NT2/D1 (cell line): ENCODE results near the gene PRPH2.

Experiments
- DNase-seq: peaks from one replicate; pipeline ENCODE4 v3.0.0-alpha.2; 2011; ENCODE audit warnings: low read depth, low spot score
- H3K27me3 ChIP-seq: 2 replicates; pipeline ENCODE4 v1.6.0; 2011; ENCODE audit warnings: mild to moderate bottlenecking; ENCODE audit not compliant: insufficient read length, insufficient read depth
- H3K36me3 ChIP-seq: 2 replicates; pipeline ENCODE4 v1.6.1; 2011; ENCODE audit warnings: mild to moderate bottlenecking, low read length, mixed read lengths; ENCODE audit not compliant: insufficient read depth, insufficient read length
- H3K4me1 ChIP-seq: 2 replicates; pipeline ENCODE4 v1.5.1; 2011; ENCODE audit not compliant: insufficient read depth, insufficient read length
- H3K4me3 ChIP-seq: 2 replicates; pipeline ENCODE4 v1.5.1; 2011; ENCODE audit warnings: low read depth; ENCODE audit not compliant: insufficient read length
- H3K9ac ChIP-seq: 2 replicates; pipeline ENCODE4 v1.6.0; 2011; ENCODE audit warnings: low read depth; ENCODE audit not compliant: insufficient read length
- H3K9me3 ChIP-seq: 2 replicates; pipeline ENCODE4 v1.5.1; 2011; ENCODE audit warnings: mild to moderate bottlenecking, low read length; ENCODE audit not compliant: insufficient read depth
- SUZ12 ChIP-seq: IDR thresholded peaks from 2 replicates; pipeline ENCODE4 v1.6.1; 2011; ENCODE audit not compliant: insufficient read length, insufficient read depth; ENCODE audit errors: extremely low read depth
- YY1 ChIP-seq: IDR thresholded peaks from 2 replicates; pipeline ENCODE4 v1.6.1; 2011; ENCODE audit not compliant: insufficient read length, insufficient read depth
- ZNF274 ChIP-seq: IDR thresholded peaks from 2 replicates; pipeline ENCODE4 v1.6.1; 2011; ENCODE audit warnings: mild to moderate bottlenecking, low read depth, low read length

PRPH2 gene, protein sequence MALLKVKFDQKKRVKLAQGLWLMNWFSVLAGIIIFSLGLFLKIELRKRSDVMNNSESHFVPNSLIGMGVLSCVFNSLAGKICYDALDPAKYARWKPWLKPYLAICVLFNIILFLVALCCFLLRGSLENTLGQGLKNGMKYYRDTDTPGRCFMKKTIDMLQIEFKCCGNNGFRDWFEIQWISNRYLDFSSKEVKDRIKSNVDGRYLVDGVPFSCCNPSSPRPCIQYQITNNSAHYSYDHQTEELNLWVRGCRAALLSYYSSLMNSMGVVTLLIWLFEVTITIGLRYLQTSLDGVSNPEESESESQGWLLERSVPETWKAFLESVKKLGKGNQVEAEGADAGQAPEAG

DNA sequence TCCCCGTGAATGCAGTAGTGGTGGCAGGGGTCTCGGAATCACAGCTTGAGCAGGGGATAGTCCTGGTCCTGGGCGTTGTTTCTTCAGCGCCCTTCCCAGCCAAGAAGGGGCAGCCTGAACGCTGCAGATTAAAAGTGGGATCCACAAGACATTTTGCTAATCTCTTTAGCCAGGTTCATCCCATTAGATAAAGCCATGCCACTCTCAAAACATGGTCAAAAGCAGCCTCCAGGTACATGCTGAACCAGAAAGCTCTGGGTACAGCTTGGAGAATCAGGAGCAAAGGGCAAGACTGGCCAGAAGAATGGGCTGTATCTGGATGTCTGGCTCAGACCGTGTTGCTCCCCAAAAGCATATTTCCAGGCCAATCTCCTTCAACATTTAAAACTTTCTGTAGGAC, at the start of gene PRPH2:
Gene PRPH2 (minus strand): TSS at position 101 of the 400 bp plus-strand sequence. CDS start 263 bp downstream, outside the sequence.
- TF ChIP-seq ZNF274 (no peak), SUZ12 (no peak), YY1 (no peak)

DNA sequence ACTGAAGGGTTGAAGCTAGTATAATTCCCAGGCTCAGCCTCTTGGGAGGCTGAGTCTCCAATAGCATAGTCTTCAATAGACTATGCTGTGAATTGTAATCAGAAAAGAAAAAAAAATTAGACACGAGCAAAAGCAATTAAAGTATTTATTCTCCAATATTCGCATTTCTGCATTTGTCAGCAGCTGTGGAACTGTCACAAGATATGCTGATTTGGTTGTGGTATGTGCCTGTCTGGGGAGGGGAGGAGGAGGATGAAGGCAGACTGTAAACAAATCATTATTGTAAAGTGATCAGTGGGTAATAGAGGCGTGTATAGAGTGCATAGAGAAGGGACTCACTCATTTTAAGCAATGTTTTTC, 49.3 kb upstream of the PRPH2 start:
- no peaks in the 10 kb centered on the region for H3K27me3 ChIP-seq
- H3K36me3 ChIP-seq, result no peaks in the 10 kb centered on the region
- no peak for DNase-seq
- peaks cover 5% of the 10 kb centered on the region for H3K4me1 ChIP-seq
- H3K4me3 ChIP-seq, result no peak overlapping the region
- no peaks in the 10 kb centered on the region for H3K9me3 ChIP-seq
- H3K9ac ChIP-seq, result no peak overlapping the region
- TF ChIP-seq ZNF274 (no peak), YY1 (no peak), SUZ12 (no peak)

More for the DNA sequence above, at the start of gene PRPH2:
- Histone ChIP-seq H3K4me3 (no peak within 1 kb of the TSS), H3K9me3 (no peaks in the 10 kb centered on the region), H3K27me3 (no peaks in the 10 kb centered on the region), H3K4me1 (no peaks in the 10 kb centered on the region), H3K9ac (no peak within 1 kb of the TSS), H3K36me3 (no peaks in the 10 kb centered on the region)
- no peak for DNase-seq

DNA sequence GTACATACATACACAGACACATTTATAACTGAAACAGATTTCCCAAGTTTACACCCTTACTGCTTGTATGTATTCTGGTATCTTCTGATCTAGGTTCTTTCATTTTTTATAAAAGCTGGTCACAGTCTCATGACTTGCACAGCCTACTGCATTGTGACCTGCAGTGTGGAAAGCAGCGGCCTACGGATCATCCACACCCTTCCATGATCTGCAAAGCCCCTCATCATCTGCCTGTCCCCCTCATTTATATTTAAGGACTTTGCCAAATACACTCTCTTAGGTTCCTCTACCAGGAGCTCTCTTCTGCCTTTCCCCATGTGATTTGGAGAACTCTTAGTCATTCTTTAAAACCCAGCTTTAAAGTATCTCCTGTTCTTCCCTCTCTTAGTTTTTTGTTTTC, 47.4 kb upstream of the PRPH2 start:
- no peak overlapping the region for H3K4me3 ChIP-seq
- no peaks in the 10 kb centered on the region for H3K9me3 ChIP-seq
- no peaks in the 10 kb centered on the region for H3K27me3 ChIP-seq
- no peaks in the 10 kb centered on the region for H3K36me3 ChIP-seq
- H3K9ac ChIP-seq, result no peak overlapping the region
- DNase-seq, result no peak
- TF ChIP-seq ZNF274, result no peak
- H3K4me1 ChIP-seq, result peaks cover 7% of the 10 kb centered on the region

DNA sequence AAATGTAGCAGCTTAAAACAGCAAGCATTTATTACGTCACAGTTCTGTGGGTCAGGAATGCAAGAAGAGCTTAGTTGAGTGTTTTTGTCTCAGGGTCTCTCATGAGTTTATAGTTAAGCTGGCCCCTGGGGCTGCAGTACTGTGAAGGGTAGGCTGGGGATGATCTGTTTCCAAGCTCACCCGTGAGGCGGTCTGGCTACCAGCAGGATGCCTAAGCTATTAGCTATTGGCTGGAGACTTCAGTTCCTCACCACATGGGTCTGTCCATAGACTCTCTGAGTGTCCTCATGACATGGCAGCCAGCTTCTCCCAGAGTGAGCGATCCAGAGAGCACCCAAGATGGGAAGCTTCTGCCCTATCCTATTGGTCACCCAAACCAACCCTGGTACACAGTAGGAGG, 46.7 kb upstream of the PRPH2 start:
- peaks cover 7% of the 10 kb centered on the region for H3K4me1 ChIP-seq
- no peak overlapping the region for H3K9ac ChIP-seq
- TF ChIP-seq YY1, result no peak
- no peak for TF ChIP-seq SUZ12
- TF ChIP-seq ZNF274, result no peak
- H3K4me3 ChIP-seq, result no peak overlapping the region
- no peaks in the 10 kb centered on the region for H3K36me3 ChIP-seq
- no peaks in the 10 kb centered on the region for H3K9me3 ChIP-seq
- no peaks in the 10 kb centered on the region for H3K27me3 ChIP-seq
- DNase-seq, result no peak

DNA sequence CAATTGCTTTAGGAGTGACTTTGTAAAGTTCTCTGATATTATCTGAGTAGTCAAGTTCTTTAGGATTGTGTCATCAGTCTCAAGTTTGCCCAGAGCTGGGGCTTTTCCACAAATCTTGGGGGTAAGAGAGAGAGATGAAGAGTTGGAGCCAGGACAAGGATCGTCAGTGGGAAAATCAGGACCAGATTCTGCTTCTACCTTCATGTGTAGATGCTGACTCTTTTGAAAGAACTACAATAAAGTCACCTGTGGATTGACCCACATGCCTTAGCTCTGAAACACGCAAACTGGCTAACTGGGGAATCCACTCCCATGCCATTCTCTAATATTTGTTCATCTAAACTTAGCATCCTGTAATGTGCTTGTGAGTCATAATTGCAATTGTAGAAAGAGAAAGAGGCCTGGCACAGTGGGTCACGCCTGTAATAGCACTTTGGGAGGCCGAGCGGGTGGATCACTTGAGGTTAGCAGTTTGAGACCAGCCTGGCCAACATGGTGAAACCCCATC, 43.8 kb upstream of the PRPH2 start:
- Histone ChIP-seq H3K9ac (no peak overlapping the region), H3K36me3 (no peaks in the 10 kb centered on the region), H3K4me1 (peaks cover 2% of the 10 kb centered on the region), H3K9me3 (no peaks in the 10 kb centered on the region), H3K27me3 (no peaks in the 10 kb centered on the region), H3K4me3 (no peak overlapping the region)
- TF ChIP-seq YY1 (no peak), ZNF274 (no peak), SUZ12 (no peak)
- DNase-seq, result no peak

DNA sequence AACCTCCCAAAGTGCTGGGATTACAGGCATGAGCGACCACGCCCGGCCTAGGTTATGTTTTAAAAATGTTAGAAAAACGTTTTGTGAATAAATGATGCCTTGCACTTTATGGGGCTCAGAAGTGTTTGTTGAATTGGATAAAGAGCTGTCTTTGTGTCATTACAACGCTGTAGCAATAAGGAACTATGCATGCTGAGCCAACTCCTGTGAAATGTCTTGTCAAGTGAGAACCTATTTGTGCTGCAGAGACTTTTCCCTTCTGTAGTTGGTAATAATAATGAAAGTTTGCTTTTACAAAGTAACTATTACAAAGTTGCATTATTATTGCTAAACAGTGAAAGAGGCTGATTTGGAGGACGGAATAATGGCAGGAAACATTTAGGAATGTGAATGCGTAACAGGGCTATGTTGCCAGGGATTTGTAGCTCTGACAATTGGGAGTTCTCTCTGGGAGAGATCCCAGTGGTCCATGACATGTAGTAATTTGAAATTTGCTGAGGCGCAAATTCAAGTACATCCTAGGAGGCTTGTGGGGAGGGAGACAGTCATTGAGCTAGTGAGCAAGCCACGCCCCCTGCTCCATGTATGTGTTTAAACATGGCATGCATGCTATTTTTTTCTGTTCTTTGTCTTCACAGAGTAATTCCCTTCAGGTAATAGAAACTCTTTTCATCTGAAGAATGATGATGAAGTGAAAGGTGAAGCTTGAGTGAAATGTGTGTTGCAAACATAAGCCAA, 42.7 kb upstream of the PRPH2 start:
- Histone ChIP-seq H3K4me3 (no peak overlapping the region), H3K27me3 (no peaks in the 10 kb centered on the region), H3K9ac (no peak overlapping the region), H3K36me3 (no peaks in the 10 kb centered on the region), H3K9me3 (no peaks in the 10 kb centered on the region), H3K4me1 (peaks cover 2% of the 10 kb centered on the region)
- TF ChIP-seq SUZ12 (no peak), ZNF274 (no peak), YY1 (no peak)
- DNase-seq, result no peak

DNA sequence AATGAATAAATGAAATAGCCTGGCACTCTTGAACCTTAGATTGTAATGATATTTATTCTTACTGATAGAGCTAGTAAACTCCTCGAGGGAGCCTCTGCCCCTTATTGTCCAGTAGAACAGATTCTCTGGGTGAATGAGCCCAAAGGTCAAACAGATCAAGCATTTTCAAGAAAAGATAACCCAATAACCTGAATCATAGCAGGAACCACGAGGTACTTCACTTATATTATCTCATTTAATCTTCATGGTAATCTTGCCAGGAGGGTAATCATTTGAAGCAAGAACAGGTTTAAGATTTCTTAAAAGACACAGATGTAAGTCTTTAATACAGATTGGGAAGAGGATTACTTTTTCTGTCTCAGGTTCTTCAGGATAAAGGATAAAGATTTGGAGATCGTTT, 40.6 kb upstream of the PRPH2 start:
- TF ChIP-seq ZNF274, result no peak
- TF ChIP-seq SUZ12, result no peak
- TF ChIP-seq YY1, result no peak
- H3K27me3 ChIP-seq, result no peaks in the 10 kb centered on the region

More for the DNA sequence above, 40.6 kb upstream of the PRPH2 start:
- peaks cover 8% of the 10 kb centered on the region for H3K4me1 ChIP-seq
- no peak for DNase-seq
- no peak overlapping the region for H3K9ac ChIP-seq
- H3K9me3 ChIP-seq, result no peaks in the 10 kb centered on the region
- H3K36me3 ChIP-seq, result no peaks in the 10 kb centered on the region
- H3K4me3 ChIP-seq, result no peak overlapping the region
